ENCODE measurements around the gene SYTL1. TPM values are rescaled to one million over a fixed set of nuclear protein-coding genes. Genes with fewer than 3 reads are reported as not detected.

The SYTL1 gene
- 3.5 TPM for total RNA-seq

GRCh38 chr1:27341525-27342252 lies at the start of gene SYTL1:
Gene SYTL1 (plus strand): TSS chr1:27342022. CDS start chr1:27345335, 3,313 bp downstream.
- intact Hi-C loops (cut with DNase I), result no loop called here
- no peak for ATAC-seq
- no peak for DNase-seq (ENCODE audit: low spot score)

GRCh38 chr1:27292106-27292505 lies 49.7 kb upstream of the SYTL1 start:
- DNase-seq (ENCODE audit: low spot score) (no peak), ATAC-seq (no peak)
- intact Hi-C loops (cut with DNase I), result no loop called here

GRCh38 chr1:27293915-27294314 lies 47.9 kb upstream of the SYTL1 start:
- no peak for ATAC-seq
- no peak for DNase-seq (ENCODE audit: low spot score)
- intact Hi-C loops (cut with DNase I), result no loop called here

GRCh38 chr1:27296773-27297291 lies 45.0 kb upstream of the SYTL1 start:
- intact Hi-C loops (cut with DNase I), result no loop called here
- peak; percentile 37 for ATAC-seq
- peak; percentile 87 for DNase-seq (ENCODE audit: low spot score)

GRCh38 chr1:27297903-27298302 lies 43.9 kb upstream of the SYTL1 start:
- ATAC-seq (no peak), DNase-seq (ENCODE audit: low spot score) (no peak)
- intact Hi-C loops (cut with DNase I), result no loop called here

GRCh38 chr1:27298632-27299384 lies 43.0 kb upstream of the SYTL1 start:
- no peak for ATAC-seq
- intact Hi-C loops (cut with DNase I), result no loop called here
- DNase-seq (ENCODE audit: low spot score), result no peak

- intact Hi-C loops (cut with DNase I), result loop anchor here (5.0 kb wide), 1 partner anchor 93 kb away; the partner anchor contains the start of gene GPR3
- DNase-seq (ENCODE audit: low spot score), result peak; percentile 74
- peak; percentile 69 for ATAC-seq
Observed at GRCh38 chr1:27299385-27300271, 42.2 kb upstream of the SYTL1 start.

- intact Hi-C loops (cut with DNase I), result loop anchor here (5.0 kb wide), 1 partner anchor 92 kb away; the partner anchor contains the start of gene GPR3
- ATAC-seq (peak; percentile 91), DNase-seq (ENCODE audit: low spot score) (peak; percentile 89)
Observed at GRCh38 chr1:27300341-27301051, 41.3 kb upstream of the SYTL1 start.

GRCh38 chr1:27301052-27301422 lies 40.8 kb upstream of the SYTL1 start:
- peak; percentile 1 for ATAC-seq
- intact Hi-C loops (cut with DNase I), result loop anchor here (5.0 kb wide), 1 partner anchor 91 kb away; the partner anchor contains the start of gene GPR3

GRCh38 chr1:27301582-27302199 lies 40.1 kb upstream of the SYTL1 start:
- DNase-seq (ENCODE audit: low spot score) (no peak), ATAC-seq (no peak)
- intact Hi-C loops (cut with DNase I), result loop anchor here (5.0 kb wide), 1 partner anchor 91 kb away; the partner anchor contains the start of gene GPR3

More at GRCh38 chr1:27301052-27301422, 40.8 kb upstream of the SYTL1 start:
- DNase-seq (ENCODE audit: low spot score), result peak; percentile 65

GRCh38 chr1:27302612-27303011 lies 39.2 kb upstream of the SYTL1 start:
- ATAC-seq, result no peak
- no peak for DNase-seq (ENCODE audit: low spot score)
- intact Hi-C loops (cut with DNase I), result loop anchor here (5.0 kb wide), 1 partner anchor 90 kb away; the partner anchor contains the start of gene GPR3

- no peak for DNase-seq (ENCODE audit: low spot score)
- intact Hi-C loops (cut with DNase I), result loop anchor here (5.0 kb wide), 1 partner anchor 89 kb away; the partner anchor contains the start of gene GPR3
- no peak for ATAC-seq
Observed at GRCh38 chr1:27303509-27303908, 38.3 kb upstream of the SYTL1 start.

GRCh38 chr1:27306071-27306470 lies 35.8 kb upstream of the SYTL1 start:
- no peak for ATAC-seq
- DNase-seq (ENCODE audit: low spot score), result no peak
- intact Hi-C loops (cut with DNase I), result no loop called here

- intact Hi-C loops (cut with DNase I), result no loop called here
- DNase-seq (ENCODE audit: low spot score), result no peak
- ATAC-seq, result peak; percentile 40
Observed at GRCh38 chr1:27306892-27307761, 34.7 kb upstream of the SYTL1 start.

GRCh38 chr1:27307874-27308598 lies 33.8 kb upstream of the SYTL1 start:
- ATAC-seq, result no peak
- intact Hi-C loops (cut with DNase I), result no loop called here
- no peak for DNase-seq (ENCODE audit: low spot score)

GRCh38 chr1:27314169-27314568 lies 27.7 kb upstream of the SYTL1 start:
- no peak for ATAC-seq
- intact Hi-C loops (cut with DNase I), result no loop called here
- no peak for DNase-seq (ENCODE audit: low spot score)
